ENCODE measurements around the gene PTPRCAP.

DNA sequence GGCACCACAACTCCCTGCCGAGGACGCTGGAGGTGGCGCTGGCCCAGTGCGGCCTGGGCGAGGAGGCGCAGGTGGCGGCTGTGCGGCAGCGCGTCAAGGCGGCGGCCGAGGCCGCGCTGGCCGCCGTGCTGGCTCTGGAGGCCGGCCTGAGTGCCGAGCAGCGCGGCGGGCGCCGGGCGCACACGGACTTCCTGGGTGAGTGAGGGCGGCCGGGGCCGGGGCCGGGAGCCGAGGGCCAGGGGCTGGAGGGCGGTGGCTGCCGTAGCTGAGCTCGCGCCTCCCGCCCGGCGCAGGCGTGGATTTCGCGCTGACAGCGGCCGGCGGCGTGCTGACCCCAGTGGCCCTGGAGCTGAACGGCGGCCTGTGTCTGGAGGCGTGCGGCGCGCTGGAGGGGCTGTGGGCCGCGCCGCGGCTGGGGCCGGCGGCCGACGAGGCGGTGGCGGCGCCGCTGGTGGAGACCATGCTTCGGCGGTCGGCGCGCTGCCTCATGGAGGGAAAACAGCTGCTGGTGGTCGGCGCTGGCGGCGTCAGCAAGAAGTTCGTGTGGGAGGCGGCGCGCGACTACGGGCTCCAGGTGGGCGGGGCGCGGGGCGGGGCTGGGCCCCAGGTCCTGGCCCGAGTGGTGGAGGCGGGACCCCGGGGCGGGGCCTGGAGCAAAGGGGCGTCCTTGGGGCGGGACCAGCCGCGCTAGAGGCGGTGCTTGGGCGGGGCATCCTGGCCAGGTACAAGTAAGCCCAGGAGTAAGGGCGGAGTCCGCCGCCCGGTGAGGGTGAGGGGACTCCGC, 16.6 kb downstream of the PTPRCAP start:
- peak; percentile 88 for TF ChIP-seq POLR2AphosphoS5 (IDR thresholded peaks at IDR 0.05; ENCODE audit: low read depth)
- peak; percentile 51; the same call in 1 of the 2 replicates for TF ChIP-seq CREB1 (CRISPR knock-in tag; IDR thresholded peaks at IDR 0.05; ENCODE audit: low read depth)
- TF ChIP-seq, protein P1, sequence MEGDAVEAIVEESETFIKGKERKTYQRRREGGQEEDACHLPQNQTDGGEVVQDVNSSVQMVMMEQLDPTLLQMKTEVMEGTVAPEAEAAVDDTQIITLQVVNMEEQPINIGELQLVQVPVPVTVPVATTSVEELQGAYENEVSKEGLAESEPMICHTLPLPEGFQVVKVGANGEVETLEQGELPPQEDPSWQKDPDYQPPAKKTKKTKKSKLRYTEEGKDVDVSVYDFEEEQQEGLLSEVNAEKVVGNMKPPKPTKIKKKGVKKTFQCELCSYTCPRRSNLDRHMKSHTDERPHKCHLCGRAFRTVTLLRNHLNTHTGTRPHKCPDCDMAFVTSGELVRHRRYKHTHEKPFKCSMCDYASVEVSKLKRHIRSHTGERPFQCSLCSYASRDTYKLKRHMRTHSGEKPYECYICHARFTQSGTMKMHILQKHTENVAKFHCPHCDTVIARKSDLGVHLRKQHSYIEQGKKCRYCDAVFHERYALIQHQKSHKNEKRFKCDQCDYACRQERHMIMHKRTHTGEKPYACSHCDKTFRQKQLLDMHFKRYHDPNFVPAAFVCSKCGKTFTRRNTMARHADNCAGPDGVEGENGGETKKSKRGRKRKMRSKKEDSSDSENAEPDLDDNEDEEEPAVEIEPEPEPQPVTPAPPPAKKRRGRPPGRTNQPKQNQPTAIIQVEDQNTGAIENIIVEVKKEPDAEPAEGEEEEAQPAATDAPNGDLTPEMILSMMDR (conservative IDR thresholded peaks at IDR 0.05; ENCODE audit: low read depth in 2 of 2), result no peak
- TF ChIP-seq STAT1 (IDR thresholded peaks at IDR 0.05; ENCODE audit: unreplicated experiment), result no peak
- no peak for TF ChIP-seq EZH2 (IDR thresholded peaks at IDR 0.05; ENCODE audit: low read depth, unreplicated experiment)
